Measurements from ENCODE around the gene NPHP1.
"Not testable (repeated sequence)": the region's sequence is repeated elsewhere in the genome, so short reads cannot be mapped to it uniquely, and the experiment has no call there.

DNA sequence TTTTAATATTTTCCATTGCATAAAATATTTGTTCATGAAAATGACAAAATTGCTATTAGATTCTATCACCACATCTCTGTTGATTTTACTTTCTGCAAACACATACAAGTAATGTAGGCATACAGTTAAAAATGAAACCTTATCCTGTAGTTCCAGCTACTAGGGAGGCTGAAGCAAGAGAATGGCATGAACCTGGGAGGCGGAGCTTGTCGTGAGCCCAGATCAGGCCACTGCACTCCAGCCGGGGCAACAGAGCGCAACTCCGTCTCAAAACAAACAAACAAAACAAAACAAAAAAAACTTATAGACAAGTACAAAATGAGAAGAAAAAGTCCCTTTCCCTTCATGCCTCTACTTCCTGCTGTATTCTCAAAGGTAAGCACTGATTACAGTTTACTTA is 29.7 kb upstream of the NPHP1 start:
- TF ChIP-seq, protein P1, sequence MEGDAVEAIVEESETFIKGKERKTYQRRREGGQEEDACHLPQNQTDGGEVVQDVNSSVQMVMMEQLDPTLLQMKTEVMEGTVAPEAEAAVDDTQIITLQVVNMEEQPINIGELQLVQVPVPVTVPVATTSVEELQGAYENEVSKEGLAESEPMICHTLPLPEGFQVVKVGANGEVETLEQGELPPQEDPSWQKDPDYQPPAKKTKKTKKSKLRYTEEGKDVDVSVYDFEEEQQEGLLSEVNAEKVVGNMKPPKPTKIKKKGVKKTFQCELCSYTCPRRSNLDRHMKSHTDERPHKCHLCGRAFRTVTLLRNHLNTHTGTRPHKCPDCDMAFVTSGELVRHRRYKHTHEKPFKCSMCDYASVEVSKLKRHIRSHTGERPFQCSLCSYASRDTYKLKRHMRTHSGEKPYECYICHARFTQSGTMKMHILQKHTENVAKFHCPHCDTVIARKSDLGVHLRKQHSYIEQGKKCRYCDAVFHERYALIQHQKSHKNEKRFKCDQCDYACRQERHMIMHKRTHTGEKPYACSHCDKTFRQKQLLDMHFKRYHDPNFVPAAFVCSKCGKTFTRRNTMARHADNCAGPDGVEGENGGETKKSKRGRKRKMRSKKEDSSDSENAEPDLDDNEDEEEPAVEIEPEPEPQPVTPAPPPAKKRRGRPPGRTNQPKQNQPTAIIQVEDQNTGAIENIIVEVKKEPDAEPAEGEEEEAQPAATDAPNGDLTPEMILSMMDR (IDR thresholded peaks at IDR 0.05): not testable (repeated sequence)
- not testable (repeated sequence) for TF ChIP-seq EZH2 (IDR thresholded peaks at IDR 0.05; ENCODE audit: borderline replicate concordance, insufficient read depth, low read depth, low read length, poor library complexity, severe bottlenecking)
